ENCODE data around the gene OR8B3. TPM values are rescaled to one million over a fixed set of nuclear protein-coding genes. Genes with fewer than 3 reads are reported as not detected.

Gene OR8B3
- total RNA-seq, 5 donors from 2014 or later (not counting 1 experiment from before 2014, with no cell fraction given) = not detected

DNA sequence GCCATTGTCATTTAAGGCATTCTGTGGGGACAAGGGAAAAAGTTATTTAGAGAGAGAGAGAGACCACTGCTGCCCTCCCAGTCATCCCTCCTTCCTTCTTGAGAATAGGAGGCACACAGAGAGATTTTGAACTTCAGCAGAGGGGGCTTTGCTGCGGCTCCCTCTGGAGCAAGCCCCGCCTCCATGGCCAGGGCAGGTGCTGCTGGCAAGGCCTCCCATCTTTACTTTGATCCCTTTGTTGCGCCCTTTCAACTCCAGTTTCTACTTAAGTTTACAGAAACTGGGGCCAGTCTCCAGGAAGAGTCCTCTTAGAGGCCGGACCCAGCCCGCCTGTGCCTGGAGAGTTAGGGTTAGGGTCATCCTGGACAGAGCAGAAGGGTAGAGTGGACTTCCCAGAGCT, 42.3 kb upstream of the OR8B3 start:
- H3K27ac ChIP-seq (ENCODE audit: low read length) = no peak overlapping the region
- no peaks in the 10 kb centered on the region for H3K36me3 ChIP-seq (ENCODE audit: control insufficient read depth in 2 of 2, extremely low read depth in 1 of 2, insufficient read depth in 1 of 2, low read length in 1 of 2)
- CTCF ChIA-PET = interaction anchor here (0.5 to 0.6 kb wide), 2 partner anchors 16 to 353 kb away, joined by 3 read pairs; partner anchors contain the start of gene OR8B4 (in 1 of the 2)
- WGBS (ENCODE audit: insufficient coverage) = 64% methylated on average over 4 of the region's 5 CpGs
- Mint-ChIP-seq H3K4me1 (no peaks in the 10 kb centered on the region), H3K27me3 (peaks cover 5 to 26% of the 10 kb centered on the region in 2 donors), H3K36me3 (no peaks in the 10 kb centered on the region), H3K27ac (no peak overlapping the region), H3K9me3 (peaks cover 0 to 15% (median 0%) of the 10 kb centered on the region in 3 donors), H3K4me3 (no peak overlapping the region)
- H3K9me3 ChIP-seq = no peaks in the 10 kb centered on the region
- POLR2A ChIA-PET = no interaction called here
- peaks cover 0 to 6% of the 10 kb centered on the region in 2 experiments for H3K27me3 ChIP-seq (replicated peaks in 1 of 2; ENCODE audit: control insufficient read depth in 2 of 2, extremely low read depth in 1 of 2, insufficient read depth in 2 of 2, low read length in 1 of 2)
- H3K4me3 ChIP-seq (ENCODE audit: control insufficient read depth in 1 of 2, extremely low read depth in 1 of 2, low read length in 1 of 2) = no peak overlapping the region
- no peak for ATAC-seq (replicated peaks in 1 of 4)
- H3K4me1 ChIP-seq (ENCODE audit: control insufficient read depth in 1 of 2, extremely low read depth in 1 of 2, insufficient read depth in 2 of 2, low read length in 2 of 2) = no peaks in the 10 kb centered on the region
- no peak for DNase-seq

DNA sequence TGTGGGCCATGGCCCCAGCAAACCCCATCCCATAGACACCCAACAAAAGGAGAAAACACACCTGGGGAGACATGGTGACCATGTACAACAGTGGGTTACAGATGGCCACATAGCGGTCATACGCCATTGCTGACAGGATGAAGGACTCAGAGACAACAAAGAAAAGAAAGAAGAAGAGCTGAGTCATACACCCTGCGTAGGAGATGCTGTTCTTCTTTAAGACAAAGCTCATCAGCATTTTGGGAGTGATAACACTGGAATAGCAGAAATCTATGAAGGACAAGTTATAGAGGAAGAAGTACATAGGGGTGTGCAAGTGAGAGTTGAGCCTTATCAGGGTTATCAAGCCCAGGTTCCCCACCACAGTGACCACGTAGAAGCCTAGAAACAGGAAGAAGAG, 41.8 kb upstream of the OR8B3 start:
- no peaks in the 10 kb centered on the region for H3K4me1 Mint-ChIP-seq
- no peaks in the 10 kb centered on the region for H3K36me3 Mint-ChIP-seq
- Histone ChIP-seq H3K4me3 (ENCODE audit: control insufficient read depth in 1 of 2, extremely low read depth in 1 of 2, low read length in 1 of 2) (no peak overlapping the region), H3K27ac (ENCODE audit: low read length) (no peak overlapping the region), H3K36me3 (ENCODE audit: control insufficient read depth in 2 of 2, extremely low read depth in 1 of 2, insufficient read depth in 1 of 2, low read length in 1 of 2) (no peaks in the 10 kb centered on the region), H3K4me1 (ENCODE audit: control insufficient read depth in 1 of 2, extremely low read depth in 1 of 2, insufficient read depth in 2 of 2, low read length in 2 of 2) (no peaks in the 10 kb centered on the region), H3K27me3 (replicated peaks in 1 of 2; ENCODE audit: control insufficient read depth in 2 of 2, extremely low read depth in 1 of 2, insufficient read depth in 2 of 2, low read length in 1 of 2) (peaks cover 0 to 6% of the 10 kb centered on the region in 2 experiments), H3K9me3 (no peaks in the 10 kb centered on the region)
- H3K9me3 Mint-ChIP-seq = peaks cover 0 to 15% (median 0%) of the 10 kb centered on the region in 3 donors
- ChIA-PET CTCF (interaction anchor here (0.5 to 0.6 kb wide), 2 partner anchors 16 to 353 kb away, joined by 3 read pairs; partner anchors contain the start of gene OR8B4 (in 1 of the 2)), POLR2A (no interaction called here)
- no peak overlapping the region for H3K27ac Mint-ChIP-seq
- DNase-seq (no peak), ATAC-seq (replicated peaks in 1 of 4) (no peak)
- peaks cover 7 to 26% of the 10 kb centered on the region in 2 donors for H3K27me3 Mint-ChIP-seq
- WGBS (ENCODE audit: insufficient coverage) = 81% methylated on average over 3 of the region's 4 CpGs
- no peak overlapping the region for H3K4me3 Mint-ChIP-seq

DNA sequence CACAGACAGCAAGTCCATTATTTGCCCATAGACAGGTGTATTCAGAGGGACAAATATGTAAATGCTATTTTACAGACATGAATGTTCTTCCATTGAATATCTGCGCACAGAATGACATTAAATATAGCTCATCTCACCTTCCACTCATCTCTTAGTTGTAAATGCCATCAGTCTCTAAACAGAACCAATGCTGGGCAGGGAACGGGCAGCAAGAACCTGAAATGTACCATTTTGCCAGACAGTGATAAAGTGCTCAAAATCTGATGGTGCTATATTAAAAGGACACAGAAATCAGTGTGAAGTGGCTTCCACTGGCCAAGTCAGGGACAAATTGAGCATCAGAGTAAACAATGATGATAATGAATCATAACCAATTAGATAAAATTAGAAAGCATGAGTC, 35.9 kb upstream of the OR8B3 start:
- CTCF ChIA-PET = no interaction called here
- peaks cover 3 to 19% of the 10 kb centered on the region in 2 donors for H3K27me3 Mint-ChIP-seq
- H3K27ac Mint-ChIP-seq = no peak overlapping the region
- POLR2A ChIA-PET = no interaction called here
- no peak overlapping the region for H3K4me3 ChIP-seq (ENCODE audit: control insufficient read depth in 1 of 2, extremely low read depth in 1 of 2, low read length in 1 of 2)
- no peaks in the 10 kb centered on the region for H3K36me3 Mint-ChIP-seq
- peaks cover 0 to 2% of the 10 kb centered on the region in 2 experiments for H3K27me3 ChIP-seq (replicated peaks in 1 of 2; ENCODE audit: control insufficient read depth in 2 of 2, extremely low read depth in 1 of 2, insufficient read depth in 2 of 2, low read length in 1 of 2)
- no peaks in the 10 kb centered on the region for H3K4me1 ChIP-seq (ENCODE audit: control insufficient read depth in 1 of 2, extremely low read depth in 1 of 2, insufficient read depth in 2 of 2, low read length in 2 of 2)
- no peak for ATAC-seq (replicated peaks in 1 of 4)
- no peak for DNase-seq
- H3K4me1 Mint-ChIP-seq = no peaks in the 10 kb centered on the region
- no peak overlapping the region for H3K4me3 Mint-ChIP-seq
- H3K9me3 Mint-ChIP-seq = peaks cover 1 to 6% (median 2%) of the 10 kb centered on the region in 3 donors
- H3K27ac ChIP-seq (ENCODE audit: low read length) = no peak overlapping the region
- H3K9me3 ChIP-seq = no peaks in the 10 kb centered on the region
- 100% methylated on average over 1 of the region's 2 CpGs for WGBS (ENCODE audit: insufficient coverage)
- H3K36me3 ChIP-seq (ENCODE audit: control insufficient read depth in 2 of 2, extremely low read depth in 1 of 2, insufficient read depth in 1 of 2, low read length in 1 of 2) = no peaks in the 10 kb centered on the region

DNA sequence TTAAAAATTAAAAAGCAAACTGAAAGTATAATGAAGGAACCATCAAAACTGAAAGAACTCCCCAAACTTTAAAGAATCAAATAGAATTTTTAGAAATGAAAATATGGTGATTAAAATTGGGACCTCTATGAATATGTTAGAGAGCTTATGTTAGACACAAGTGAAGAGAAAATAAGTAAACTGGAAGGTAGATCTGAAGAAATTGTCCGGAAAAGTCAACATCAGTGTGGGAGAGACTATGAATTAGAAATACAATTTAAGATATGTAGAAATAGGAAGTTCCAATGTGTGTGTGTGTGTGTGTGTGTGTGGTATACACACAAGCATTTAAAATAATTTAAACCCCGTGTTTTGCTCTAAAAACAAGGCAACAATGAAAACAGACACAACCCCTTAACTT, 30.8 kb upstream of the OR8B3 start:
- no peak for ATAC-seq (replicated peaks in 1 of 4)
- H3K4me1 ChIP-seq (ENCODE audit: control insufficient read depth in 1 of 2, extremely low read depth in 1 of 2, insufficient read depth in 2 of 2, low read length in 2 of 2) = no peaks in the 10 kb centered on the region
- Mint-ChIP-seq H3K36me3 (no peaks in the 10 kb centered on the region), H3K4me3 (no peak overlapping the region), H3K9me3 (peaks cover 0 to 5% (median 4%) of the 10 kb centered on the region in 3 donors), H3K27me3 (peaks cover 0 to 6% of the 10 kb centered on the region in 2 donors), H3K4me1 (no peaks in the 10 kb centered on the region), H3K27ac (no peak overlapping the region)
- no peak for DNase-seq
- H3K9me3 ChIP-seq = no peaks in the 10 kb centered on the region
- no peak overlapping the region for H3K27ac ChIP-seq (ENCODE audit: low read length)
- no peak overlapping the region for H3K4me3 ChIP-seq (ENCODE audit: control insufficient read depth in 1 of 2, extremely low read depth in 1 of 2, low read length in 1 of 2)
- CTCF ChIA-PET = interaction anchor here in 1 of 2 donors (1.1 kb wide), 1 partner anchor 28 kb away, joined by 4 read pairs; no protein-coding TSS in a partner anchor
- WGBS (ENCODE audit: insufficient coverage) = no CpG with 5 or more reads among the region's 2 CpGs
- H3K36me3 ChIP-seq (ENCODE audit: control insufficient read depth in 2 of 2, extremely low read depth in 1 of 2, insufficient read depth in 1 of 2, low read length in 1 of 2) = no peaks in the 10 kb centered on the region
- peaks cover 0 to 2% of the 10 kb centered on the region in 2 experiments for H3K27me3 ChIP-seq (replicated peaks in 1 of 2; ENCODE audit: control insufficient read depth in 2 of 2, extremely low read depth in 1 of 2, insufficient read depth in 2 of 2, low read length in 1 of 2)
- POLR2A ChIA-PET = no interaction called here

DNA sequence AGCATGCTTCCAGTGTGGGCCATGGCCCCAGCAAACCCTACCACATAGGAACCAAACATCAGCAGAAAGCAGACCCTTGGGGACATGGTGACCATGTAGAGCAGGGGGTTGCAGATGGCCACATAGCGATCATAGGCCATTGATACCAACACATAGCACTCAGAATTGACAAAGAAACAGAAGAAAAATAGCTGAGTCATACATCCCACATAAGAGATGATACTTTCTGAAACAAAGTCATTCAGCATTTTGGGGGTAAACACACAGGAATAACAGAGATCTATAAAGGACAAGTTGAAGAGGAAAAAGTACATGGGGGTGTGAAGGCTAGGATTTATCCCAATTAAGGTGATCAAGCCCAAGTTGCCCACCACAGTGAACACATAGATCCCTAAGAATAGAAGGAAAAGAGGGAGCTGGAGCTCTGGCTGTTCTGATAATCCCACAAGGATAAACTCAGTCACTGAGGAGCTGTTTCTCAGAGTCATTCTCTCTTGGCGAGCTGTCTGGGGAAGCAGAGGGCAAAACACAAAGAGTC, 25.6 kb upstream of the OR8B3 start, which contains the start of gene OR8B4:
Gene OR8B4, minus strand, starts transcription at position 488 of the 538 bp plus-strand sequence. Its CDS starts 0 bp downstream, at position 488.
- no peak within 1 kb of the TSS for H3K27ac Mint-ChIP-seq
- POLR2A ChIA-PET = no interaction called here
- WGBS (ENCODE audit: insufficient coverage) = 71% methylated on average over 1 of the region's 2 CpGs
- H3K27ac ChIP-seq (ENCODE audit: low read length) = no peak within 1 kb of the TSS
- CTCF ChIA-PET = interaction anchor here in 1 of 2 donors (0.6 kb wide), 1 partner anchor 16 kb away, joined by 3 read pairs; no protein-coding TSS in a partner anchor
- no peak for DNase-seq
- no peaks in the 10 kb centered on the region for H3K4me1 ChIP-seq (ENCODE audit: control insufficient read depth in 1 of 2, extremely low read depth in 1 of 2, insufficient read depth in 2 of 2, low read length in 2 of 2)
- H3K36me3 ChIP-seq (ENCODE audit: control insufficient read depth in 2 of 2, extremely low read depth in 1 of 2, insufficient read depth in 1 of 2, low read length in 1 of 2) = no peaks in the 10 kb centered on the region
- peaks cover 4 to 13% of the 10 kb centered on the region in 2 experiments for H3K27me3 ChIP-seq (replicated peaks in 1 of 2; ENCODE audit: control insufficient read depth in 2 of 2, extremely low read depth in 1 of 2, insufficient read depth in 2 of 2, low read length in 1 of 2)
- no peaks in the 10 kb centered on the region for H3K9me3 ChIP-seq
- no peaks in the 10 kb centered on the region for H3K36me3 Mint-ChIP-seq
- no peaks in the 10 kb centered on the region for H3K4me1 Mint-ChIP-seq
- no peak within 1 kb of the TSS for H3K4me3 Mint-ChIP-seq
- peaks cover 0 to under 1% (median under 1%) of the 10 kb centered on the region in 3 donors for H3K9me3 Mint-ChIP-seq
- peaks cover 2 to 30% of the 10 kb centered on the region in 2 donors for H3K27me3 Mint-ChIP-seq
- H3K4me3 ChIP-seq (ENCODE audit: control insufficient read depth in 1 of 2, extremely low read depth in 1 of 2, low read length in 1 of 2) = no peak within 1 kb of the TSS
- no peak for ATAC-seq (replicated peaks in 1 of 4)

DNA sequence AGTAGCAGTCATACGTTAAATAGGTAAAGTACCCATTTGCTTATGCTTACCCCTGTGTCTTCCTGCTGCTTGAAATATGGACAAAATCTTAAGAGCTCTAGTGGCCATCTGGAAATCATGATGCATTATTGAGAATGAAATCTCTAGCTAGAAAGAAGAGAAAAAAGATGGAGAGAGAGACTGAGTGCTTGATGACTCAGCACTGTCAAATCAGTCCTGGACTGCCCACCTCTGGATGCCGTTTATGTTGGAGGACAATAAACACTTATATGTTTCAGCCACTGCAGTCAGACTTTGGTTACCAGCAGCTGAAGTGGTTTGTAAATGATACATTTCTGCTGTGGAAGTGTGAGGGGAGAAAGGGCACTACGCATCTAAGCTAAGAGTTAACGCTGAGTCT, 22.2 kb upstream of the OR8B3 start:
- POLR2A ChIA-PET = no interaction called here
- 75% methylated on average over 2 of the region's 4 CpGs for WGBS (ENCODE audit: insufficient coverage)

More for the DNA sequence above, 22.2 kb upstream of the OR8B3 start:
- DNase-seq = no peak
- Mint-ChIP-seq H3K36me3 (no peaks in the 10 kb centered on the region), H3K4me1 (no peaks in the 10 kb centered on the region), H3K4me3 (no peak overlapping the region), H3K27me3 (peaks cover 6 to 30% of the 10 kb centered on the region in 2 donors), H3K9me3 (peaks cover 0 to 4% (median 0%) of the 10 kb centered on the region in 3 donors), H3K27ac (no peak overlapping the region)
- H3K27ac ChIP-seq (ENCODE audit: low read length) = no peak overlapping the region
- peaks cover 4 to 13% of the 10 kb centered on the region in 2 experiments for H3K27me3 ChIP-seq (replicated peaks in 1 of 2; ENCODE audit: control insufficient read depth in 2 of 2, extremely low read depth in 1 of 2, insufficient read depth in 2 of 2, low read length in 1 of 2)
- CTCF ChIA-PET = interaction anchor here in 1 of 2 donors (0.6 kb wide), 1 partner anchor 72 kb away, joined by 4 read pairs; no protein-coding TSS in a partner anchor
- ATAC-seq (replicated peaks in 1 of 4) = no peak
- no peak overlapping the region for H3K4me3 ChIP-seq (ENCODE audit: control insufficient read depth in 1 of 2, extremely low read depth in 1 of 2, low read length in 1 of 2)
- H3K36me3 ChIP-seq (ENCODE audit: control insufficient read depth in 2 of 2, extremely low read depth in 1 of 2, insufficient read depth in 1 of 2, low read length in 1 of 2) = no peaks in the 10 kb centered on the region
- H3K4me1 ChIP-seq (ENCODE audit: control insufficient read depth in 1 of 2, extremely low read depth in 1 of 2, insufficient read depth in 2 of 2, low read length in 2 of 2) = no peaks in the 10 kb centered on the region
- H3K9me3 ChIP-seq = no peaks in the 10 kb centered on the region
